Bronchial epithelial cell (primary cell): ENCODE data around the gene GFRA3. TPM values are rescaled to one million over a fixed set of nuclear protein-coding genes. Genes with fewer than 3 reads are reported as not detected.

Experiments
- DNase-seq: peaks from one replicate; pipeline ENCODE4 v3.0.0-alpha.2; 2010; ENCODE audit warnings: low read depth
- FAIRE-seq: peaks from 2 replicates; lab custom pipeline; 2011; peaks lifted over from hg19 to GRCh38; lab: Jason Lieb, UNC
- H3K27me3 ChIP-seq: 2 replicates; pipeline ENCODE4 v1.5.1; 2011; ENCODE audit warnings: low read length; ENCODE audit not compliant: control insufficient read depth, insufficient read depth
- H3K36me3 ChIP-seq: 2 replicates; pipeline ENCODE4 v1.5.1; 2011; ENCODE audit warnings: low read length; ENCODE audit not compliant: control insufficient read depth, insufficient read depth
- H3K4me3 ChIP-seq: 2 replicates; pipeline ENCODE4 v1.5.1; 2011; ENCODE audit warnings: mild to moderate bottlenecking, low read depth, low read length, control low read depth
- CTCF ChIP-seq: IDR thresholded peaks from 2 replicates; pipeline ENCODE4 v1.5.1; 2011; ENCODE audit warnings: mild to moderate bottlenecking, moderate library complexity, low read length, control low read depth, inconsistent platforms; ENCODE audit not compliant: insufficient read depth, severe bottlenecking
- total RNA-seq: library from RNA; depleted of rRNA; stranded (reverse); fragments of >200 nt; gene quantifications from 2 replicates; pipeline ENCODE4 v1.2.1, GENCODE V29; 2014

Gene GFRA3
- total RNA-seq, 1 donor from 2014 or later = not detected

GRCh38 chr5:138210985-138211384 is 63.4 kb downstream of the GFRA3 start:
- no peaks in the 10 kb centered on the region for H3K27me3 ChIP-seq
- no peaks in the 10 kb centered on the region for H3K36me3 ChIP-seq
- no peak for DNase-seq
- no peak for TF ChIP-seq CTCF
- no peak for FAIRE-seq
- H3K4me3 ChIP-seq = no peak overlapping the region

Other genes starting within 250 kb of the GFRA3 start
- gene FAM13B, start 241.5 kb downstream of the GFRA3 start, total RNA-seq = 10.5 TPM in 2 replicates
- not detected in 2 replicates for gene WNT8A, start 190.6 kb downstream of the GFRA3 start, total RNA-seq
- gene NME5, start 135.2 kb downstream of the GFRA3 start, total RNA-seq = 0.53 and 0.64 TPM in 2 replicates
- 12.1 and 15.0 TPM in 2 replicates for gene BRD8, start 96.0 kb downstream of the GFRA3 start, total RNA-seq
- under 0.01 TPM in 2 replicates for gene KIF20A, start 95.5 kb downstream of the GFRA3 start, total RNA-seq
- gene CDC23, start 61.3 kb downstream of the GFRA3 start, total RNA-seq = 19.7 and 27.4 TPM in 2 replicates
- 0.26 TPM in 2 replicates for gene CDC25C, start 57.2 kb upstream of the GFRA3 start, total RNA-seq
- 10.3 and 17.7 TPM in 2 replicates for gene FAM53C, start 63.6 kb upstream of the GFRA3 start, total RNA-seq
- 42.4 and 44.5 TPM in 2 replicates for gene KDM3B, start 78.1 kb upstream of the GFRA3 start, total RNA-seq
- gene REEP2, start 164.4 kb upstream of the GFRA3 start, total RNA-seq = 2.4 and 4.5 TPM in 2 replicates
- gene EGR1, start 190.9 kb upstream of the GFRA3 start, total RNA-seq = 6.1 and 9.0 TPM in 2 replicates